HG03159 (cell line): ENCODE data around the gene TINCR.

Experiments
- ATAC-seq: cut with Tn5 transposase; IDR thresholded peaks from one replicate; pipeline ENCODE4 v1.9.1; 2021; ENCODE audit warnings: mild to moderate bottlenecking, moderate library complexity; ENCODE audit not compliant: unreplicated experiment

TINCR gene

DNA sequence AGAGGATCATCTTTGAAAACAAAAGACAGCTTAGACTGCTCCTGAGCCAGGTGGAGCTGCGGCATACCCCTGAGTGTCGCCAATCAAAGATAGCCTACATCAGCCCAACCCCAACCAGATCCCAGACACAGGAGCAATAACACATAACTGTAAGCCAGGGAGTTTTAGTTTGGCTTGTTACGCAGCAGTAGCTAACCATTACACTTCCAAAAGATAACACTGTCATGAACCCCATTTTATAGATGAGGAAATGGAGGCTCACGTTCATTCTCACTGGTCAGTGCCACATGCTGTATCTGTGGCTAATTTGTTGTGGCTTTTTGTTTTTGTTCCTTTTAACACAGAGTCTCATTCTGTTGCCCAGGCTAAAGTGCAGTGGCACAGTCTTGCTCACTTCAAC, 47.3 kb downstream of the TINCR start:
- no peak for ATAC-seq

DNA sequence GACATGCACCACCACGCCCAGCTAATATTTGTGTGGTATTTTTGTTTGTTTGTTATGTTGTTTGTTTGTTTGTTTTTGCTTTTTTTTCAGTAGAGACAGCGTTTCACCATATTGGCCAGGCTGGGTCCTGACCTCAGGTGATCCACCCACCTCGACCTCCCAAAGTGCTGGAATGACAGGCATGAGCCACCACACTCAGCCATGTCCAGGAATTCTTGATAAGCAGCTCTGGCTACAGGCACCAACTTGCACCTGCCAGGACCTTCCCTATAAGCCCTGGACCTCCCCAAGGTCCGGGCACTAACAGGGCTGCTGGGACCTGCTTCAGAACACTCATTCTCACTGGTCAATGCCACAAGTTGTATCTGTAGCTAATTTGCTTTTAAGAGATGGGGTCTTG, 48.7 kb downstream of the TINCR start:
- no peak for ATAC-seq

- ATAC-seq, result no peak
Measured at GRCh38 chr19:5515737-5516136, 52.0 kb downstream of the TINCR start.

DNA sequence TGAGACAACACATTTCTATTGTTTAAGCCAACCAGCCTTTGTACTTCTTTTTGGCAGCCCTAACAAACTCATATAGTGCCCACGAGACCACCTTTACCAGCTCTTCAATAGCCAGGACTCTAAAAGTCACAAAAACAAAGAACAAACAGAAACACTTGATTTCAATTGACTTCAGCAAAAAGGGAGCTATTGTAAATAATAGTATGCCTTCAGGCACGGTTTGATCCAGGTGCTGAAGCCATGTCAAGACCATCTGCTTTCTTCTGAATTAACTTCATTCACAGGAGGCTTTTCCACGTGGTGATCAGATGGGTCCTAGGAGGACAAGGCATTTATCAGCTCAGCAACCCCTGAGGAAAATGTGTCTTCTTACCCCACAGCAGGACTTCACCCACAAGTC, 53.8 kb downstream of the TINCR start:
- no peak for ATAC-seq

DNA sequence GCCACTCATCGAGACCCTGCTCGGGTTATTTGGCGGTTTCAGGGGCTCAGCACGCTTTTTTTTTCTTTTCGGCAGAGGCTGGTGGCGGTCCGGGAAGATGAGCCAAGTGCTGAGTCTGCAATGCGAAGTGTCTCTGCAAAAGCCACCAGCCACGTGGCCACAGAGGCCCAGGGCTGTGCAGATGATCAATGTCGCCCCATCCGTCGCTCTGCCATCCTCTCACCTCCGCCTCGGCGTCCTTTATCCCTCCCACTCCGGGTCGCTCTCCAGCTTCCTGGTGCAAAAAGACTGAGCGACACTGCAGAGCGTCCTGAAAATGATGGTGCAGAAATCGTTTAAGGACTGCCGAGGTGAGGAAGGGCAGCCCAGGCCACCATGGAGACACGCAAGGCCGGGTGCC, 55.0 kb downstream of the TINCR start:
- no peak for ATAC-seq
